ENCODE results near the gene OOSP3. TPM values are rescaled to one million over a fixed set of nuclear protein-coding genes. Genes with fewer than 3 reads are reported as not detected.
A peak's percentile ranks its signal among the peaks of the same experiment; 100 is the strongest.

OOSP3 gene
- polyA plus RNA-seq, 1 of the 3 experiments (the other 2 are of a cell fraction): not detected

- H3K9me2 ChIP-seq: no peaks in the 10 kb centered on the region
- H3K27me3 ChIP-seq (ENCODE audit: insufficient read depth): 0 out of 2 replicates have a peak, but pooled peaks cover 6% of the 10 kb centered on the region
- H3K27ac ChIP-seq (ENCODE audit: low read depth in 2 of 2, low read length in 1 of 2): no peak overlapping the region
- no peaks in the 10 kb centered on the region for H3K36me3 ChIP-seq (replicated peaks in 1 of 2; ENCODE audit: control insufficient read depth in 1 of 2, insufficient read depth in 2 of 2, low read length in 1 of 2)
- peaks cover 0 to 2% of the 10 kb centered on the region in 2 experiments; a peak in 1 of 4 replicates for H3K4me1 ChIP-seq (ENCODE audit: control insufficient read depth in 1 of 2, insufficient read depth in 2 of 2, low read depth in 1 of 2, low read length in 1 of 2)
- no peak overlapping the region for H2AFZ ChIP-seq (ENCODE audit: low read depth)
- no peak for DNase-seq
- ChIA-PET POLR2A (no interaction called here), CTCF (no interaction called here)
- H3F3A ChIP-seq (replicated peaks; ENCODE audit: insufficient read depth): no peaks in the 10 kb centered on the region
- H3K9me3 ChIP-seq: no peaks in the 10 kb centered on the region
- H3K9ac ChIP-seq: no peak overlapping the region
- H3K79me2 ChIP-seq (ENCODE audit: insufficient read depth): no peaks in the 10 kb centered on the region
- H4K20me1 ChIP-seq (ENCODE audit: insufficient read depth): no peaks in the 10 kb centered on the region
- H3K4me2 ChIP-seq: no peak overlapping the region
- TF ChIP-seq ELF1 (IDR thresholded peaks at IDR 0.05) (no peak), IRF3 (IDR thresholded peaks at IDR 0.05; ENCODE audit: low read depth, low read length) (no peak), RFX5 (IDR thresholded peaks at IDR 0.05; ENCODE audit: low read length) (no peak), SIN3A (IDR thresholded peaks at IDR 0.05; ENCODE audit: borderline replicate concordance, low read depth, low read length) (no peak), POLR2AphosphoS5 (IDR thresholded peaks at IDR 0.05; ENCODE audit: low read depth, low read length) (no peak), RXRA (IDR thresholded peaks at IDR 0.05; ENCODE audit: borderline replicate concordance, low read depth) (no peak), NRF1 (IDR thresholded peaks at IDR 0.05; ENCODE audit: low read depth, low read length) (no peak), EP300 (IDR thresholded peaks at IDR 0.05; ENCODE audit: borderline replicate concordance in 1 of 2, low read depth in 1 of 2, low read length in 1 of 2) (no peak), JUND (IDR thresholded peaks at IDR 0.05) (no peak), REST (IDR thresholded peaks at IDR 0.05; ENCODE audit: low read depth, low read length) (no peak)
- H3K4me3 ChIP-seq (ENCODE audit: low read depth in 2 of 2, low read length in 1 of 2): no peak overlapping the region
Measured at GRCh38 chr11:59877784-59878183, 798 bp upstream of the OOSP3 start.

- CTCF ChIA-PET: interaction anchor here (1.0 to 1.2 kb wide), 2 partner anchors 14 to 18 kb away, joined by 3 to 4 read pairs; partner anchors contain the start of gene TCN1
Measured at GRCh38 chr11:59879567-59879966, 985 bp downstream of the OOSP3 start.

More at GRCh38 chr11:59879567-59879966, 985 bp downstream of the OOSP3 start:
- H3K9ac ChIP-seq: no peak overlapping the region
- H3K4me2 ChIP-seq: no peak overlapping the region
- H3K9me3 ChIP-seq: no peaks in the 10 kb centered on the region
- TF ChIP-seq REST (IDR thresholded peaks at IDR 0.05; ENCODE audit: low read depth, low read length): no peak
- TF ChIP-seq YY1 (IDR thresholded peaks at IDR 0.05; ENCODE audit: low read depth): no peak
- TF ChIP-seq CHD2 (IDR thresholded peaks at IDR 0.05; ENCODE audit: low read length, partially characterized antibody): no peak
- peak; percentile 39; the same call in 1 of the 2 replicates for TF ChIP-seq GATA2 (CRISPR knock-in tag; IDR thresholded peaks at IDR 0.05)
- DNase-seq: no peak
- no peaks in the 10 kb centered on the region for H3K9me2 ChIP-seq
- H3K27me3 ChIP-seq (ENCODE audit: insufficient read depth): 0 out of 2 replicates have a peak, but pooled peaks cover 6% of the 10 kb centered on the region
- POLR2A ChIA-PET: no interaction called here
- WGBS (ENCODE audit: low lambda C conversion rate): 8% methylated on average over 1 of the region's 1 CpG
- H4K20me1 ChIP-seq (ENCODE audit: insufficient read depth): no peaks in the 10 kb centered on the region
- H3K27ac ChIP-seq (ENCODE audit: low read depth in 2 of 2, low read length in 1 of 2): no peak overlapping the region
- no peaks in the 10 kb centered on the region for H3K79me2 ChIP-seq (ENCODE audit: insufficient read depth)
- H3F3A ChIP-seq (replicated peaks; ENCODE audit: insufficient read depth): no peaks in the 10 kb centered on the region
- H3K4me3 ChIP-seq (ENCODE audit: low read depth in 2 of 2, low read length in 1 of 2): no peak overlapping the region
- peaks cover 0 to 2% of the 10 kb centered on the region in 2 experiments; a peak in 1 of 4 replicates for H3K4me1 ChIP-seq (ENCODE audit: control insufficient read depth in 1 of 2, insufficient read depth in 2 of 2, low read depth in 1 of 2, low read length in 1 of 2)
- no peak overlapping the region for H2AFZ ChIP-seq (ENCODE audit: low read depth)
- H3K36me3 ChIP-seq (replicated peaks in 1 of 2; ENCODE audit: control insufficient read depth in 1 of 2, insufficient read depth in 2 of 2, low read length in 1 of 2): no peaks in the 10 kb centered on the region
